Measurements from ENCODE around the gene AOX1. TPM values are rescaled to one million over a fixed set of nuclear protein-coding genes. Genes with fewer than 3 reads are reported as not detected.

The AOX1 gene
- polyA plus RNA-seq, 1 of the 3 experiments (the other 2 are of a cell fraction), result 3.3 TPM

- POLR2A ChIA-PET, result no interaction called here
- Histone ChIP-seq H3K4me1 (ENCODE audit: control insufficient read depth in 1 of 2, insufficient read depth in 2 of 2, low read depth in 1 of 2, low read length in 1 of 2) (peaks cover 0 to 9% of the 10 kb centered on the region in 2 experiments; a peak in 2 of 4 replicates), H3K4me3 (ENCODE audit: low read depth in 2 of 2, low read length in 1 of 2) (no peak overlapping the region), H3K36me3 (replicated peaks in 1 of 2; ENCODE audit: control insufficient read depth in 1 of 2, insufficient read depth in 2 of 2, low read length in 1 of 2) (no peaks in the 10 kb centered on the region), H3K27ac (ENCODE audit: low read depth in 2 of 2, low read length in 1 of 2) (no peak overlapping the region), H3K9me3 (no peaks in the 10 kb centered on the region), H3F3A (replicated peaks; ENCODE audit: insufficient read depth) (no peaks in the 10 kb centered on the region), H3K4me2 (no peak overlapping the region), H4K20me1 (ENCODE audit: insufficient read depth) (no peaks in the 10 kb centered on the region), H3K27me3 (ENCODE audit: insufficient read depth) (no peaks in the 10 kb centered on the region), H3K9ac (no peak overlapping the region), H3K9me2 (no peaks in the 10 kb centered on the region), H2AFZ (ENCODE audit: low read depth) (no peak overlapping the region), H3K79me2 (ENCODE audit: insufficient read depth) (no peaks in the 10 kb centered on the region)
- no peak for DNase-seq
- 72% methylated on average over 1 of the region's 1 CpG for WGBS (ENCODE audit: low lambda C conversion rate)
- no peak for TF ChIP-seq MAX (IDR thresholded peaks at IDR 0.05; ENCODE audit: low read depth)
- no peak for TF ChIP-seq RAD21 (IDR thresholded peaks at IDR 0.05; ENCODE audit: low read length)
- no peak for TF ChIP-seq MEF2A (IDR thresholded peaks at IDR 0.05; ENCODE audit: borderline replicate concordance, low read depth)
- no peak for TF ChIP-seq POLR2AphosphoS5 (IDR thresholded peaks at IDR 0.05; ENCODE audit: low read depth, low read length)
- CTCF ChIA-PET, result interaction anchor here (1.9 kb wide), 1 partner anchor 36 kb away, joined by 4 read pairs; no protein-coding TSS in a partner anchor
Observed at GRCh38 chr2:200661477-200661876, 75.7 kb downstream of the AOX1 start.

- no peak for DNase-seq
- H3K36me3 ChIP-seq (replicated peaks in 1 of 2; ENCODE audit: control insufficient read depth in 1 of 2, insufficient read depth in 2 of 2, low read length in 1 of 2), result no peaks in the 10 kb centered on the region
- no peaks in the 10 kb centered on the region for H3K9me2 ChIP-seq
- H2AFZ ChIP-seq (ENCODE audit: low read depth), result no peak overlapping the region
- no peaks in the 10 kb centered on the region for H3F3A ChIP-seq (replicated peaks; ENCODE audit: insufficient read depth)
- H3K9ac ChIP-seq, result no peak overlapping the region
- ChIA-PET CTCF (interaction anchor here (1.9 kb wide), 1 partner anchor 37 kb away, joined by 4 read pairs; no protein-coding TSS in a partner anchor), POLR2A (no interaction called here)
- H3K4me1 ChIP-seq (ENCODE audit: control insufficient read depth in 1 of 2, insufficient read depth in 2 of 2, low read depth in 1 of 2, low read length in 1 of 2), result peaks cover 0 to 9% of the 10 kb centered on the region in 2 experiments; a peak in 1 of 4 replicates
- H3K27me3 ChIP-seq (ENCODE audit: insufficient read depth), result no peaks in the 10 kb centered on the region
- no peak overlapping the region for H3K4me3 ChIP-seq (ENCODE audit: low read depth in 2 of 2, low read length in 1 of 2)
- H3K9me3 ChIP-seq, result no peaks in the 10 kb centered on the region
- no peak overlapping the region for H3K27ac ChIP-seq (ENCODE audit: low read depth in 2 of 2, low read length in 1 of 2)
- TF ChIP-seq FOSL2 (IDR thresholded peaks at IDR 0.05; ENCODE audit: borderline replicate concordance, low read depth), result peak; percentile 10; the same call in 1 of the 2 replicates
- TF ChIP-seq TEAD4 (IDR thresholded peaks at IDR 0.05; ENCODE audit: borderline replicate concordance, insufficient read depth), result no peak
- TF ChIP-seq IRF3 (IDR thresholded peaks at IDR 0.05; ENCODE audit: low read depth, low read length), result no peak
- no peaks in the 10 kb centered on the region for H4K20me1 ChIP-seq (ENCODE audit: insufficient read depth)
- no peaks in the 10 kb centered on the region for H3K79me2 ChIP-seq (ENCODE audit: insufficient read depth)
- H3K4me2 ChIP-seq, result no peak overlapping the region
- 69% methylated on average over 7 of the region's 7 CpGs for WGBS (ENCODE audit: low lambda C conversion rate)
Observed at GRCh38 chr2:200662727-200663126, 76.9 kb downstream of the AOX1 start.

- H3K79me2 ChIP-seq (ENCODE audit: insufficient read depth), result no peaks in the 10 kb centered on the region
- ChIA-PET CTCF (interaction anchor here (0.8 to 1.0 kb wide), 2 partner anchors 40 to 48 kb away, joined by 3 read pairs; no protein-coding TSS in a partner anchor), POLR2A (no interaction called here)
- no peaks in the 10 kb centered on the region for H3K9me3 ChIP-seq
- no peak for TF ChIP-seq REST (IDR thresholded peaks at IDR 0.05; ENCODE audit: low read depth, low read length)
- TF ChIP-seq RFX5 (IDR thresholded peaks at IDR 0.05; ENCODE audit: low read length), result no peak
- TF ChIP-seq RAD21 (IDR thresholded peaks at IDR 0.05; ENCODE audit: low read length), result no peak
- no peak for TF ChIP-seq RCOR1 (IDR thresholded peaks at IDR 0.05; ENCODE audit: low read length)
- no peak for TF ChIP-seq EP300 (IDR thresholded peaks at IDR 0.05; ENCODE audit: borderline replicate concordance in 1 of 2, low read depth in 1 of 2, low read length in 1 of 2)
- TF ChIP-seq GABPA (IDR thresholded peaks at IDR 0.05; ENCODE audit: low read depth), result no peak
- TF ChIP-seq NFIC (IDR thresholded peaks at IDR 0.05; ENCODE audit: borderline replicate concordance), result no peak
- no peak for TF ChIP-seq POLR2AphosphoS5 (IDR thresholded peaks at IDR 0.05; ENCODE audit: low read depth, low read length)
- TF ChIP-seq MEF2A (IDR thresholded peaks at IDR 0.05; ENCODE audit: borderline replicate concordance, low read depth), result no peak
- TF ChIP-seq SMC3 (IDR thresholded peaks at IDR 0.05; ENCODE audit: low read depth, low read length), result no peak
- TF ChIP-seq TCF12 (IDR thresholded peaks at IDR 0.05), result no peak
- TF ChIP-seq FOXM1 (IDR thresholded peaks at IDR 0.05; ENCODE audit: low read depth), result no peak
- TF ChIP-seq TEAD4 (IDR thresholded peaks at IDR 0.05; ENCODE audit: borderline replicate concordance, insufficient read depth), result no peak
- peaks cover 0 to 9% of the 10 kb centered on the region in 2 experiments; a peak in 1 of 4 replicates for H3K4me1 ChIP-seq (ENCODE audit: control insufficient read depth in 1 of 2, insufficient read depth in 2 of 2, low read depth in 1 of 2, low read length in 1 of 2)
- H4K20me1 ChIP-seq (ENCODE audit: insufficient read depth), result no peaks in the 10 kb centered on the region
- WGBS (ENCODE audit: low lambda C conversion rate), result 85% methylated on average over 6 of the region's 6 CpGs
- H3K9me2 ChIP-seq, result no peaks in the 10 kb centered on the region
- no peaks in the 10 kb centered on the region for H3K36me3 ChIP-seq (replicated peaks in 1 of 2; ENCODE audit: control insufficient read depth in 1 of 2, insufficient read depth in 2 of 2, low read length in 1 of 2)
- DNase-seq, result no peak
- no peak overlapping the region for H3K9ac ChIP-seq
- H2AFZ ChIP-seq (ENCODE audit: low read depth), result no peak overlapping the region
- no peaks in the 10 kb centered on the region for H3F3A ChIP-seq (replicated peaks; ENCODE audit: insufficient read depth)
- no peak overlapping the region for H3K4me3 ChIP-seq (ENCODE audit: low read depth in 2 of 2, low read length in 1 of 2)
- H3K27ac ChIP-seq (ENCODE audit: low read depth in 2 of 2, low read length in 1 of 2), result no peak overlapping the region
- no peak overlapping the region for H3K4me2 ChIP-seq
- no peaks in the 10 kb centered on the region for H3K27me3 ChIP-seq (ENCODE audit: insufficient read depth)
Observed at GRCh38 chr2:200664770-200665494, 79.1 kb downstream of the AOX1 start.
